PC-3 (cell line): Measurements from ENCODE around the gene UCK2.
"Not testable (repeated sequence)": the region's sequence is repeated elsewhere in the genome, so short reads cannot be mapped to it uniquely, and the experiment has no call there.

Source experiments
- EZH2 ChIP-seq: fragments of 300-600 bp; sonication (generic); IDR thresholded peaks from one replicate; pipeline ENCODE4 v1.6.1; 2017; ENCODE audit warnings: antibody characterized with exemption, mild to moderate bottlenecking, low read length; ENCODE audit not compliant: unreplicated experiment
- EZH2phosphoT487 ChIP-seq: fragments of 300-600 bp; sonication (generic); IDR thresholded peaks from 2 replicates; pipeline ENCODE4 v1.6.1; 2018; ENCODE audit warnings: mild to moderate bottlenecking, antibody characterized with exemption, low read length, borderline replicate concordance
- TF ChIP-seq, protein P1 (sequence below): fragments of 300-600 bp; sonication (generic); conservative IDR thresholded peaks from 2 replicates; pipeline ENCODE4 v1.5.1; 2017; ENCODE audit warnings: antibody characterized with exemption, low read depth, mild to moderate bottlenecking, low read length

DNA sequence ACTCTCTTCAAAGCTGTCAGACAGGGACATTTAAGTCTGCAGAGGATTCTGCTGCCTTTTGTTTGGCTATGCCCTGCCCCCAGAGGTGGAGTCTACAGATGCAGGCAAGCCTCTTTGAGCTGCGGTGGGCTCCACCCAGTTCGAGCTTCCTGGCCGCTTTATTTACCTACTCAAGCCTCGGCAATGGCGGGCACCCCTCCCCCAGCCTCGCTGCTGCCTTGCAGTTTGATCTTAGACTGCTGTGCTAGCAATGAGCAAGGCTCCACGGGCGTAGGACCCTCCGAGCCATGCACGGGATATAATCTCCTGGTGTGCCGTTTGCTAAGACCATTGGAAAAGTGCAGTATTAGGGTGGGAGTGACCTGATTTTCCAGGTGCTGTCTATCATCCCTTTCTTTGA lies 43.9 kb upstream of the UCK2 start:
- TF ChIP-seq, protein P1, sequence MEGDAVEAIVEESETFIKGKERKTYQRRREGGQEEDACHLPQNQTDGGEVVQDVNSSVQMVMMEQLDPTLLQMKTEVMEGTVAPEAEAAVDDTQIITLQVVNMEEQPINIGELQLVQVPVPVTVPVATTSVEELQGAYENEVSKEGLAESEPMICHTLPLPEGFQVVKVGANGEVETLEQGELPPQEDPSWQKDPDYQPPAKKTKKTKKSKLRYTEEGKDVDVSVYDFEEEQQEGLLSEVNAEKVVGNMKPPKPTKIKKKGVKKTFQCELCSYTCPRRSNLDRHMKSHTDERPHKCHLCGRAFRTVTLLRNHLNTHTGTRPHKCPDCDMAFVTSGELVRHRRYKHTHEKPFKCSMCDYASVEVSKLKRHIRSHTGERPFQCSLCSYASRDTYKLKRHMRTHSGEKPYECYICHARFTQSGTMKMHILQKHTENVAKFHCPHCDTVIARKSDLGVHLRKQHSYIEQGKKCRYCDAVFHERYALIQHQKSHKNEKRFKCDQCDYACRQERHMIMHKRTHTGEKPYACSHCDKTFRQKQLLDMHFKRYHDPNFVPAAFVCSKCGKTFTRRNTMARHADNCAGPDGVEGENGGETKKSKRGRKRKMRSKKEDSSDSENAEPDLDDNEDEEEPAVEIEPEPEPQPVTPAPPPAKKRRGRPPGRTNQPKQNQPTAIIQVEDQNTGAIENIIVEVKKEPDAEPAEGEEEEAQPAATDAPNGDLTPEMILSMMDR, result not testable (repeated sequence)
- TF ChIP-seq EZH2phosphoT487, EZH2: not testable (repeated sequence)
